Measurements from ENCODE around the gene UPF3A. TPM values are rescaled to one million over a fixed set of nuclear protein-coding genes. Genes with fewer than 3 reads are reported as not detected.

The UPF3A gene
- total and polyA plus RNA-seq, 9 of the 15 experiments (the other 6 are each of a cell fraction or from before 2014, with no cell fraction given) = 15.6 to 76.5 (median 40.9) TPM

GRCh38 chr13:114311908-114312307 lies 30.5 kb downstream of the UPF3A start:
- peaks cover 40% of the 10 kb centered on the region for H3K79me2 ChIP-seq (ENCODE audit: control insufficient read depth, insufficient read depth, low read length)
- no peak overlapping the region for H3K27ac ChIP-seq (ENCODE audit: extremely low read depth, low read depth, low read length)
- H3K4me2 ChIP-seq (ENCODE audit: insufficient read depth, low read length) = no peak overlapping the region; the same call in 1 of the 2 replicates
- ChIA-PET POLR2A (no interaction called here), CTCF (ENCODE audit: low intra/inter-chr PET ratio) (no interaction called here)
- in situ Hi-C loops (cut with MboI) = no loop called here
- DNase-seq (ENCODE audit: extremely low read depth in 1 of 4, low spot score in 3 of 4) (no peak), FAIRE-seq (no peak), ATAC-seq (no peak)
- WGBS (ENCODE audit: insufficient coverage, low coverage, missing lambda C conversion rate) = 40% methylated on average over 2 of the region's 2 CpGs
- H4K20me1 ChIP-seq (replicated peaks; ENCODE audit: control insufficient read depth, insufficient read depth, low read length) = no peaks in the 10 kb centered on the region
- intact Hi-C loops (cut with micrococcal nuclease) = no loop called here
- H3K4me1 ChIP-seq (replicated peaks in 1 of 2; ENCODE audit: control insufficient read depth in 2 of 2, insufficient read depth in 2 of 2, low read length in 2 of 2) = peaks cover 0 to 15% of the 10 kb centered on the region in 2 experiments; a peak in 4 of 5 replicates
- no TSS peak for BruUV-seq (replicated peaks)
- TF ChIP-seq ZFP91 (CRISPR knock-in tag; IDR thresholded peaks at IDR 0.05) (no peak), MYNN (IDR thresholded peaks at IDR 0.05) (peak; percentile 97), MYNN (CRISPR knock-in tag; IDR thresholded peaks at IDR 0.05) (no peak)
- no peaks in the 10 kb centered on the region for H3K9me1 ChIP-seq (ENCODE audit: control insufficient read depth, insufficient read depth, low read length)
- H3K36me3 ChIP-seq (ENCODE audit: control insufficient read depth, insufficient read depth, low read length) = peaks cover 3% of the 10 kb centered on the region; the same call in 1 of the 3 replicates
- peak overlapping the region; percentile 25; the same call in 1 of the 2 replicates for H2AFZ ChIP-seq (ENCODE audit: low read depth, low read length)
- no peak overlapping the region for H3K4me3 ChIP-seq
- no peak overlapping the region for H3K9ac ChIP-seq (ENCODE audit: insufficient read depth in 1 of 2, low read depth in 2 of 2, low read length in 2 of 2)
- no peaks in the 10 kb centered on the region for H3K27me3 ChIP-seq (ENCODE audit: control insufficient read depth in 2 of 2, insufficient read depth in 2 of 2, low read length in 2 of 2)
- H3K9me3 ChIP-seq (replicated peaks; ENCODE audit: control insufficient read depth, insufficient read depth, low read depth, low read length) = no peaks in the 10 kb centered on the region

Data from K562 (cell line).